ENCODE results near the gene ZNF215. TPM values are rescaled to one million over a fixed set of nuclear protein-coding genes. Genes with fewer than 3 reads are reported as not detected.
A peak's percentile ranks its signal among the peaks of the same experiment; 100 is the strongest.
"Not testable (repeated sequence)": the region's sequence is repeated elsewhere in the genome, so short reads cannot be mapped to it uniquely, and the experiment has no call there.

The ZNF215 gene
- total RNA-seq (3.6 and 4.1 TPM in 2 replicates), polyA plus RNA-seq (2.7 and 3.8 TPM in 2 replicates), polyA minus RNA-seq (ENCODE audit: low replicate concordance) (1.0 TPM in 1 of 2 replicates, not detected in the other)
- polyA plus RNA-seq (2012), result 1.8 and 2.6 TPM in 2 replicates

DNA sequence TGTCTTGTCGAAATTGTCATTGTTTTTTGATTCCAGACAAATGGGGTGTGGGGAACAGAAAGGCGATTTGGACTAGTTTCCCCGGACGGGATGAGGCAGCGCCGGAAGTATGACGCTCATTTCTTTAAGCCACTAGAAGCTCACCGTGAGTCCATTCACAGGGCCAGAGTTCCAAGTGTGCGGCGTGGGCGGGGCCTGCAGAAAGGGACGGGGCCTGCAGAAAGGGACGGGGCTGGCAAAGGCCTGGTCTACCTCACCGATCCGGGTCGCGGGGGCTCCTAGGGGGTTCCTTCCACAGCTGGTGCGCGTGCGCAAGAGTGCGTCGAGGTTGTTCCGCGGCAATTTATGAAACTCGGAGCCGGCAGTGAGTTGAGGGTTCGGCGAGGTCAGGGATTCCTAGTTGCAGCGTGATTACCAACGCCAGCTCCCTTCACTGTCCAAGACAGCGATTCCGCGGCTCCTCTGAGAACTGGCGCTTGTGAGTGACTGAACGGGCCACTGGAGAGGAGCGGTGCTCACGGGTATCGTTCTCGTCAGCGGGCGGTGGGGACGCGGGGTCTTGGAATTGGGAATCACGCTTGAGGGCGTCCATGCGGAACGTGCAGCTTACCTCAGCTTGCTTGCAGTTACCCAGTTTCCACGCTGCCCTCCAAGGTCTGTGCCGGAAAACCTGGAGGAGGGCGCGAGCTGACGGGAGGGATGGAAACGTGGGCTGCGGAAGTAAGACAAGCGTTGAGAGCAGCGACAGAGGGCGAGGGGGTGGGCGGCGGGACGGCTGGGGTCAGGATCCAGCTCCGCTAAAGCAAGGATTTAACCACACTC lies at the start of gene ZNF215:
Gene ZNF215, plus strand, starts transcription at position 219 of the 822 bp plus-strand sequence. CDS start 5,847 bp downstream, outside the sequence.
- Histone ChIP-seq H3K79me2 (ENCODE audit: control insufficient read depth, insufficient read depth, low read length) (no peaks in the 10 kb centered on the region), H3K27me3 (ENCODE audit: control insufficient read depth, insufficient read depth, low read length) (no peaks in the 10 kb centered on the region), H3K9ac (ENCODE audit: insufficient read depth, low read length) (peak within 1 kb of the TSS; percentile 72), H3K4me2 (ENCODE audit: extremely low read depth, insufficient read depth, low read length) (peak within 1 kb of the TSS; percentile 67), H3K4me1 (ENCODE audit: control insufficient read depth, extremely low read depth, insufficient read depth, low read length) (peaks cover 5% of the 10 kb centered on the region), H2AFZ (ENCODE audit: low read length) (peak within 1 kb of the TSS; percentile 100), H3K36me3 (ENCODE audit: control insufficient read depth, insufficient read depth, low read length) (no peaks in the 10 kb centered on the region), H3K9me3 (ENCODE audit: control insufficient read depth, insufficient read depth, low read depth, low read length) (no peaks in the 10 kb centered on the region), H4K20me1 (ENCODE audit: control insufficient read depth, extremely low read depth, insufficient read depth, low read length) (no peaks in the 10 kb centered on the region), H3K4me3 (replicated peaks in 1 of 4; ENCODE audit: control extremely low read depth in 1 of 4, insufficient read depth in 1 of 4, low read depth in 3 of 4, low read length in 4 of 4) (peak within 1 kb of the TSS; percentile 75 to 97 (median 90)), H3K27ac (ENCODE audit: insufficient read depth, low read length) (peak within 1 kb of the TSS; percentile 79)
- peak; percentile 73 to 90 for DNase-seq (ENCODE audit: low read depth in 2 of 2)
- no peak for TF ChIP-seq EZH2 (IDR thresholded peaks at IDR 0.05; ENCODE audit: low read length, missing control alignments)
- TF ChIP-seq, protein P1, sequence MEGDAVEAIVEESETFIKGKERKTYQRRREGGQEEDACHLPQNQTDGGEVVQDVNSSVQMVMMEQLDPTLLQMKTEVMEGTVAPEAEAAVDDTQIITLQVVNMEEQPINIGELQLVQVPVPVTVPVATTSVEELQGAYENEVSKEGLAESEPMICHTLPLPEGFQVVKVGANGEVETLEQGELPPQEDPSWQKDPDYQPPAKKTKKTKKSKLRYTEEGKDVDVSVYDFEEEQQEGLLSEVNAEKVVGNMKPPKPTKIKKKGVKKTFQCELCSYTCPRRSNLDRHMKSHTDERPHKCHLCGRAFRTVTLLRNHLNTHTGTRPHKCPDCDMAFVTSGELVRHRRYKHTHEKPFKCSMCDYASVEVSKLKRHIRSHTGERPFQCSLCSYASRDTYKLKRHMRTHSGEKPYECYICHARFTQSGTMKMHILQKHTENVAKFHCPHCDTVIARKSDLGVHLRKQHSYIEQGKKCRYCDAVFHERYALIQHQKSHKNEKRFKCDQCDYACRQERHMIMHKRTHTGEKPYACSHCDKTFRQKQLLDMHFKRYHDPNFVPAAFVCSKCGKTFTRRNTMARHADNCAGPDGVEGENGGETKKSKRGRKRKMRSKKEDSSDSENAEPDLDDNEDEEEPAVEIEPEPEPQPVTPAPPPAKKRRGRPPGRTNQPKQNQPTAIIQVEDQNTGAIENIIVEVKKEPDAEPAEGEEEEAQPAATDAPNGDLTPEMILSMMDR (conservative IDR thresholded peaks at IDR 0.05 in 1 of 2, IDR thresholded peaks at IDR 0.05 in 1 of 2; ENCODE audit: low read depth in 1 of 2, low read length in 2 of 2), result no peak

DNA sequence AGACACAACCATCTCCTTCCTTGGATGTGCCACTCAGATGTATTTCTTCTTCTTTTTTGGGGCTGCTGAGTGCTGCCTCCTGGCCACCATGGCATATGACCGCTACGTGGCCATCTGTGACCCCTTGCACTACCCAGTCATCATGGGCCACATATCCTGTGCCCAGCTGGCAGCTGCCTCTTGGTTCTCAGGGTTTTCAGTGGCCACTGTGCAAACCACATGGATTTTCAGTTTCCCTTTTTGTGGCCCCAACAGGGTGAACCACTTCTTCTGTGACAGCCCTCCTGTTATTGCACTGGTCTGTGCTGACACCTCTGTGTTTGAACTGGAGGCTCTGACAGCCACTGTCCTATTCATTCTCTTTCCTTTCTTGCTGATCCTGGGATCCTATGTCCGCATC lies 49.3 kb upstream of the ZNF215 start:
- no peak for DNase-seq (ENCODE audit: low read depth in 2 of 2)
- Histone ChIP-seq H3K79me2 (ENCODE audit: control insufficient read depth, insufficient read depth, low read length) (no peaks in the 10 kb centered on the region), H3K36me3 (ENCODE audit: control insufficient read depth, insufficient read depth, low read length) (no peaks in the 10 kb centered on the region), H3K4me1 (ENCODE audit: control insufficient read depth, extremely low read depth, insufficient read depth, low read length) (no peaks in the 10 kb centered on the region), H3K4me2 (ENCODE audit: extremely low read depth, insufficient read depth, low read length) (no peak overlapping the region), H2AFZ (ENCODE audit: low read length) (no peak overlapping the region), H3K9ac (ENCODE audit: insufficient read depth, low read length) (no peak overlapping the region), H3K27ac (ENCODE audit: insufficient read depth, low read length) (no peak overlapping the region), H3K9me3 (ENCODE audit: control insufficient read depth, insufficient read depth, low read depth, low read length) (no peaks in the 10 kb centered on the region), H3K4me3 (replicated peaks in 1 of 4; ENCODE audit: control extremely low read depth in 1 of 4, insufficient read depth in 1 of 4, low read depth in 3 of 4, low read length in 4 of 4) (no peak overlapping the region), H4K20me1 (ENCODE audit: control insufficient read depth, extremely low read depth, insufficient read depth, low read length) (no peaks in the 10 kb centered on the region), H3K27me3 (ENCODE audit: control insufficient read depth, insufficient read depth, low read length) (no peaks in the 10 kb centered on the region)
- TF ChIP-seq EZH2 (IDR thresholded peaks at IDR 0.05; ENCODE audit: low read length, missing control alignments), result no peak
- TF ChIP-seq, protein P1 (conservative IDR thresholded peaks at IDR 0.05 in 1 of 2, IDR thresholded peaks at IDR 0.05 in 1 of 2; ENCODE audit: low read depth in 1 of 2, low read length in 2 of 2), result no peak

DNA sequence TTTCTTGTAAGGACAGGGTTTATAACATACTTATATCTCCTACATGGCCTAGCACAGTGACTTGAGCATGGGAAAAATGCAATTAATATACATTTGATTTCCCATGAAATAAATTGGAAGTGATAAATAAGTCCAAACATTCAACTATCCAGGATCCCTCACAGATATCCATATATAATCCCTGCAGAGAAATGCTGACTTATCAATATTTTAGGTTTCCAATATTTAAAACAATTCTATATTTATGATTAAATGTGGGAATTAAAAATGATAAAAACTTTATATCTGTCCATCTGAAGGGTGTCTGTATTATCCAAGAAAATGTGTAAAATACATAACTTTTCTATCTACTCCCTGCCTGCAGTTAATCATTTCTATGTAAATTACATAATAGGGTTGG lies 43.5 kb upstream of the ZNF215 start:
- H3K4me1 ChIP-seq (ENCODE audit: control insufficient read depth, extremely low read depth, insufficient read depth, low read length), result no peaks in the 10 kb centered on the region
- H3K27me3 ChIP-seq (ENCODE audit: control insufficient read depth, insufficient read depth, low read length), result no peaks in the 10 kb centered on the region
- H3K4me2 ChIP-seq (ENCODE audit: extremely low read depth, insufficient read depth, low read length), result no peak overlapping the region
- no peak overlapping the region for H3K4me3 ChIP-seq (replicated peaks in 1 of 4; ENCODE audit: control extremely low read depth in 1 of 4, insufficient read depth in 1 of 4, low read depth in 3 of 4, low read length in 4 of 4)
- no peak overlapping the region for H3K27ac ChIP-seq (ENCODE audit: insufficient read depth, low read length)
- no peaks in the 10 kb centered on the region for H3K9me3 ChIP-seq (ENCODE audit: control insufficient read depth, insufficient read depth, low read depth, low read length)
- H3K9ac ChIP-seq (ENCODE audit: insufficient read depth, low read length), result no peak overlapping the region
- no peaks in the 10 kb centered on the region for H3K36me3 ChIP-seq (ENCODE audit: control insufficient read depth, insufficient read depth, low read length)
- no peaks in the 10 kb centered on the region for H4K20me1 ChIP-seq (ENCODE audit: control insufficient read depth, extremely low read depth, insufficient read depth, low read length)
- DNase-seq (ENCODE audit: low read depth in 2 of 2), result no peak
- TF ChIP-seq EZH2 (IDR thresholded peaks at IDR 0.05; ENCODE audit: low read length, missing control alignments), result no peak
- TF ChIP-seq, protein P1 (conservative IDR thresholded peaks at IDR 0.05 in 1 of 2, IDR thresholded peaks at IDR 0.05 in 1 of 2; ENCODE audit: low read depth in 1 of 2, low read length in 2 of 2), result no peak
- H2AFZ ChIP-seq (ENCODE audit: low read length), result no peak overlapping the region
- no peaks in the 10 kb centered on the region for H3K79me2 ChIP-seq (ENCODE audit: control insufficient read depth, insufficient read depth, low read length)

DNA sequence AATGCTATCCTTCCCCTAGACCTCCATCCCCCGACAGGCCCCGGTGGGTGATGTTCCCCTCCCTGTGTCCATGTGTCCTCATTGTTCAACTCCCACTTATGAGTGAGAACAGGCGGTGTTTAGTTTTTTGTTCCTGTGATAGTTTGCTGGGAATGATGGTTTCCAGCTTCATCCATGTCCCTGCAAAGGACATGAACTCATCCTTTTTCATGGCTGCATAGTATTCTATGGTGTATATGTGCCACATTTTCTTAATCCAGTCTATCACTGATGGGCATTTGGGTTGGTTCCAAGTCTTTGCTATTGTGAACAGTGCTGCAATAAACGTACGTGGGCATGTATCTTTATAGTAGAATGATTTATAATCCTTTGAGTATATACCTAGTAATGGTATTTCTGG lies 38.5 kb upstream of the ZNF215 start:
- H3K9me3 ChIP-seq (ENCODE audit: control insufficient read depth, insufficient read depth, low read depth, low read length); H3K4me3 ChIP-seq (replicated peaks in 1 of 4; ENCODE audit: control extremely low read depth in 1 of 4, insufficient read depth in 1 of 4, low read depth in 3 of 4, low read length in 4 of 4); H3K27me3 ChIP-seq (ENCODE audit: control insufficient read depth, insufficient read depth, low read length); H2AFZ ChIP-seq (ENCODE audit: low read length); H3K9ac ChIP-seq (ENCODE audit: insufficient read depth, low read length); H4K20me1 ChIP-seq (ENCODE audit: control insufficient read depth, extremely low read depth, insufficient read depth, low read length); H3K4me1 ChIP-seq (ENCODE audit: control insufficient read depth, extremely low read depth, insufficient read depth, low read length); H3K79me2 ChIP-seq (ENCODE audit: control insufficient read depth, insufficient read depth, low read length); H3K36me3 ChIP-seq (ENCODE audit: control insufficient read depth, insufficient read depth, low read length); H3K4me2 ChIP-seq (ENCODE audit: extremely low read depth, insufficient read depth, low read length); DNase-seq (ENCODE audit: low read depth in 2 of 2); H3K27ac ChIP-seq (ENCODE audit: insufficient read depth, low read length): not testable (repeated sequence)
